ENCODE measurements around the gene TEX19.
"Not testable (repeated sequence)": the region's sequence is repeated elsewhere in the genome, so short reads cannot be mapped to it uniquely, and the experiment has no call there.

- not testable (repeated sequence) for TF ChIP-seq CTCF, POLR2A (IDR thresholded peaks at IDR 0.05)
Measured at GRCh38 chr17:82412081-82412480, 53.0 kb downstream of the TEX19 start.
